ENCODE data around the gene GRIK4.

DNA sequence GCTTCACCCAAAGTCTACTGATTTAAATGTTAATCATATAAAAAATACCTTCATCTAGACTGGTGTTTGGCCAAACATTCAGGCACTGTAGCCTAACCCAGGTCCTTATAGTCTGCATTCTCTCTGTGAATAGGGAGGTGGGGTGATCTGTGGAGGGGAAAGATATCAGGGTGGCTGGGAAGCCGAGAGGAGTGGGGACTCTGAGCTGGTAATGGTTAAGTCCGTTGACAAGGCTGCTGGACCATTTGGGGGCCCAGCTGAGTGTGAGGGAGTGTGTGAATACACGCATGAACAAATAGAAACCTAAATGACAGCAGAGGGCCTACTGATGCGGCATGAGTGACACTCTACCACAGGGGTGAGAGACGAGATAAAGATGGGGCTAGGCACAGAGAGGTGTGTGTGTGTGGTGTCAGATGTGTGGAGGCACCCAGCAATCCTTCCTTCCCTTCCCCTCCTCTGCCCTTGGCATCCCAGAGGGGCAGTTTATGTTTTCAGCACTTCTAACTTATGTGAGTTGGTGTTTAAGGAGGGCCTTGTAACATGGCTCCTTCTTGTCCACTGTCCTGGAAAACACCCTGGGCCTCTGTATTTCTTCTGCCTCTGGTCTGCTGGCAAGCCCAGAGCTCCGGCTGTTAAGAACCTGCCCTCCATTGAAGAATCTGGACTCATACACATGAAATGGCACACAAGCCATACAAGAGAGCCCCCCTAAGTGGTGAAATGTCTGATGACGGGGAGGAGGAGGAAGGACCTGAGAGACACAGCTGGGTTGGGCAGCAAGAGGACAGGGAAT, 263.2 kb downstream of the GRIK4 start:
- TF ChIP-seq, protein P1, sequence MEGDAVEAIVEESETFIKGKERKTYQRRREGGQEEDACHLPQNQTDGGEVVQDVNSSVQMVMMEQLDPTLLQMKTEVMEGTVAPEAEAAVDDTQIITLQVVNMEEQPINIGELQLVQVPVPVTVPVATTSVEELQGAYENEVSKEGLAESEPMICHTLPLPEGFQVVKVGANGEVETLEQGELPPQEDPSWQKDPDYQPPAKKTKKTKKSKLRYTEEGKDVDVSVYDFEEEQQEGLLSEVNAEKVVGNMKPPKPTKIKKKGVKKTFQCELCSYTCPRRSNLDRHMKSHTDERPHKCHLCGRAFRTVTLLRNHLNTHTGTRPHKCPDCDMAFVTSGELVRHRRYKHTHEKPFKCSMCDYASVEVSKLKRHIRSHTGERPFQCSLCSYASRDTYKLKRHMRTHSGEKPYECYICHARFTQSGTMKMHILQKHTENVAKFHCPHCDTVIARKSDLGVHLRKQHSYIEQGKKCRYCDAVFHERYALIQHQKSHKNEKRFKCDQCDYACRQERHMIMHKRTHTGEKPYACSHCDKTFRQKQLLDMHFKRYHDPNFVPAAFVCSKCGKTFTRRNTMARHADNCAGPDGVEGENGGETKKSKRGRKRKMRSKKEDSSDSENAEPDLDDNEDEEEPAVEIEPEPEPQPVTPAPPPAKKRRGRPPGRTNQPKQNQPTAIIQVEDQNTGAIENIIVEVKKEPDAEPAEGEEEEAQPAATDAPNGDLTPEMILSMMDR (IDR thresholded peaks at IDR 0.05), result no peak
- no peak for TF ChIP-seq POLR2A (IDR thresholded peaks at IDR 0.05)
